Body of pancreas (tissue), 4 donors: ENCODE results near the gene TDRD9. TPM values are rescaled to one million over a fixed set of nuclear protein-coding genes. Genes with fewer than 3 reads are reported as not detected.

Source experiments
- ATAC-seq: fragments of 150-250 bp; one replicate; pipeline ENCODE4 v1.9.1; 2016
- DNase-seq, 4 donors: peaks; one replicate each; pipeline ENCODE4 v3.0.0-alpha.2; 2019
- H3K27ac ChIP-seq, 4 donors: fragments of 200-600 bp; sonication (generic); 1 replicate in 3 of 4; 2 replicates in 1 of 4; pipeline versions ENCODE4 v1.5.1 to v1.6.1; 2016 to 2019; ENCODE audit warnings: mild to moderate bottlenecking in 1 of 4, mixed read lengths in 1 of 4, moderate library complexity in 1 of 4
- H3K27me3 ChIP-seq, 2 donors: fragments of 200-600 bp; sonication (generic); one replicate each; pipeline ENCODE4 v1.6.0; 2016; ENCODE audit warnings: mild to moderate bottlenecking in 1 of 2
- H3K36me3 ChIP-seq, 2 donors: fragments of 200-600 bp; sonication (generic); replicated peaks in 1 of 2; 2 replicates each; pipeline ENCODE4 v1.5.1; 2016; ENCODE audit warnings: low read depth in 2 of 2; ENCODE audit not compliant: insufficient read depth in 1 of 2
- H3K4me1 ChIP-seq: fragments of 200-600 bp; sonication (generic); one replicate; pipeline ENCODE4 v1.6.0; 2016
- H3K4me3 ChIP-seq, 2 donors: fragments of 200-600 bp; sonication (generic); 1 replicate in 1 of 2; 2 replicates in 1 of 2; pipeline ENCODE4 v1.5.1; 2016 to 2019
- H3K9me3 ChIP-seq, 3 donors: fragments of 200-600 bp; sonication (generic); 1 replicate in 2 of 3; 2 replicates in 1 of 3; pipeline ENCODE4 v1.5.1; 2016
- POLR2A ChIP-seq, 3 donors: fragments of 450-650 bp; IDR thresholded peaks; one replicate each; pipeline ENCODE4 v1.6.1; 2016; ENCODE audit warnings: antibody characterized with exemption in 3 of 3, mild to moderate bottlenecking in 2 of 3
- WGBS, 2 donors: methylation state at CpG; one replicate each; pipeline ENCODE4 v1.1.5; 2017; 5-methylcytosine and 5-hydroxymethylcytosine counted together
- intact Hi-C: fragments of 100-400 bp; cut with DNase I; formaldehyde crosslinking; loops from one replicate; pipeline ENCODE4 v1.15.1; 2023
- total RNA-seq, 2 donors: library from RNA; depleted of rRNA; stranded (reverse); fragments of >200 nt; gene quantifications; one replicate each; pipeline ENCODE4 v1.1.0, GENCODE V29; 2016
- TF ChIP-seq, protein P1 (sequence below), 7 experiments: fragments of 450-650 bp in 4 of 7; fragments of 200-600 bp in 3 of 7; sonication (generic) in 3 of 7; IDR thresholded peaks; one replicate each; pipeline ENCODE4 v1.5.1; 2016 to 2019; ENCODE audit warnings: antibody characterized with exemption in 7 of 7

Gene TDRD9
- total RNA-seq, 2 donors from 2014 or later = 2.0 to 4.7 TPM

DNA sequence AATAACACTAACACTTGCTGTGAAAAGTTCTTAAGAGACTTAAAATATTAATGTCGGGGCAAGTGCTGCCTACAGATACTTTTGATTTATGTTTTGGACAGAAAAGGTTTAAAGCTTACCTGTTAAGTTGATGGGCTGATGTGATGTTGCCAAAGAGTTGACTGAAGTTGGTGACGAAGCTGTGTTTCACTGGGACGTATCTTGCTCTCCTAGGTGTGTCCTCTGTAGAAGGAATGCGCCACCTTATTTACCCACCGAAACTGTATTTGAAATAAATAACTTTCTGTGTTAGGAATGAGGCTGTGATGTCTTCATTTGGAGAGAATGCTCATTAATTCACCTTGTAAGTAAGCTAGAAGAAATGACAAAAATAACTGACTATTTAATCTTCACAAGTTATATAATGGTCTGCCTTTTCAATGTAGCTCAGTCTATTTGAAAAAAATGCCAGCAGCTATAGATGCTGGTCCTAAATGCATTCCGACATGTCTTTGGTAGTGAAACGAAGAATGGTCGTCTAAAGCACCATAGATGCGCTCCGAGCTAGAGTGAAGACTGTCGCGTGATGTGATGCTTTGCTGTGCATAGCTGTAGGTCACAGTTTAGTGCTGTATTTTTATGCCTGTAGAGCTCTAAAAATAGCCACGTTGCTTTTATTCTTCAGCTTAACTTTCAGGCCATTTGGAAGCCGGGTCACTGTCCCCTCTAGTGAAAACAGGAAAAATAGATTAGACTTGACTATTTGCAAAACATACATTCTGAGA, 13.9 kb downstream of the TDRD9 start, which contains the start of gene RD3L:
Gene RD3L (minus strand): TSS at position 557 of the 764 bp plus-strand sequence. CDS start 834 bp downstream, outside the sequence.
- H3K36me3 ChIP-seq = no peaks in the 10 kb centered on the region
- no peaks in the 10 kb centered on the region for H3K9me3 ChIP-seq
- no peaks in the 10 kb centered on the region for H3K27me3 ChIP-seq
- no peak within 1 kb of the TSS for H3K4me3 ChIP-seq
- no peak for TF ChIP-seq POLR2A (IDR thresholded peaks at IDR 0.05)
- TF ChIP-seq, protein P1, sequence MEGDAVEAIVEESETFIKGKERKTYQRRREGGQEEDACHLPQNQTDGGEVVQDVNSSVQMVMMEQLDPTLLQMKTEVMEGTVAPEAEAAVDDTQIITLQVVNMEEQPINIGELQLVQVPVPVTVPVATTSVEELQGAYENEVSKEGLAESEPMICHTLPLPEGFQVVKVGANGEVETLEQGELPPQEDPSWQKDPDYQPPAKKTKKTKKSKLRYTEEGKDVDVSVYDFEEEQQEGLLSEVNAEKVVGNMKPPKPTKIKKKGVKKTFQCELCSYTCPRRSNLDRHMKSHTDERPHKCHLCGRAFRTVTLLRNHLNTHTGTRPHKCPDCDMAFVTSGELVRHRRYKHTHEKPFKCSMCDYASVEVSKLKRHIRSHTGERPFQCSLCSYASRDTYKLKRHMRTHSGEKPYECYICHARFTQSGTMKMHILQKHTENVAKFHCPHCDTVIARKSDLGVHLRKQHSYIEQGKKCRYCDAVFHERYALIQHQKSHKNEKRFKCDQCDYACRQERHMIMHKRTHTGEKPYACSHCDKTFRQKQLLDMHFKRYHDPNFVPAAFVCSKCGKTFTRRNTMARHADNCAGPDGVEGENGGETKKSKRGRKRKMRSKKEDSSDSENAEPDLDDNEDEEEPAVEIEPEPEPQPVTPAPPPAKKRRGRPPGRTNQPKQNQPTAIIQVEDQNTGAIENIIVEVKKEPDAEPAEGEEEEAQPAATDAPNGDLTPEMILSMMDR (IDR thresholded peaks at IDR 0.05) = no peak
- H3K27ac ChIP-seq = no peak within 1 kb of the TSS
- no peaks in the 10 kb centered on the region for H3K4me1 ChIP-seq
- WGBS, 2 donors = 73% methylated on average over 14 of the region's 14 CpGs
- ATAC-seq (no peak), DNase-seq (no peak)
- intact Hi-C loops = no loop called here

DNA sequence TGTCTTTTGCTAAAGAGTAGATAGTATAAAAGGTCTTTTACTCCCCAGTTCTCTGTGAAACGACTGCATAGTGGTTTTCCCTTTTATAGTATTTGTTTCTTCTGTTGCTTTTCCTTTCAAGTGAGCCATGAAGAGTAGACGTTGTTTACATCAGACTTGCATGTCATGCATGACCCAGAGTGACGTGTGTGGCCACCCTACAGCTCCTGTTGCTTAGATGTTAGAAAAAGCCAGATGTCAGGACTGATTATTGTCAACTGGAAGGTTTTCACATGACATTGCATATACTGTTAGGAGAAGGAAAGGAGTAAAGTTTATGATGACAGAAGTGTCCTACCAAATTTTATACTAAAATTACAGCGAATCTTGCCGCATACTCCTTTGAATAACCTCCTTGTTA, 15.4 kb downstream of the TDRD9 start:
- Histone ChIP-seq H3K4me3 (no peak overlapping the region), H3K36me3 (no peaks in the 10 kb centered on the region), H3K27ac (no peak overlapping the region), H3K9me3 (no peaks in the 10 kb centered on the region), H3K4me1 (no peaks in the 10 kb centered on the region), H3K27me3 (no peaks in the 10 kb centered on the region)
- ATAC-seq = no peak
- intact Hi-C loops = no loop called here
- no peak for DNase-seq
- WGBS, 2 donors = 64 to 68% methylated on average over 5 of the region's 5 CpGs
- TF ChIP-seq, protein P1 (IDR thresholded peaks at IDR 0.05) = no peak

DNA sequence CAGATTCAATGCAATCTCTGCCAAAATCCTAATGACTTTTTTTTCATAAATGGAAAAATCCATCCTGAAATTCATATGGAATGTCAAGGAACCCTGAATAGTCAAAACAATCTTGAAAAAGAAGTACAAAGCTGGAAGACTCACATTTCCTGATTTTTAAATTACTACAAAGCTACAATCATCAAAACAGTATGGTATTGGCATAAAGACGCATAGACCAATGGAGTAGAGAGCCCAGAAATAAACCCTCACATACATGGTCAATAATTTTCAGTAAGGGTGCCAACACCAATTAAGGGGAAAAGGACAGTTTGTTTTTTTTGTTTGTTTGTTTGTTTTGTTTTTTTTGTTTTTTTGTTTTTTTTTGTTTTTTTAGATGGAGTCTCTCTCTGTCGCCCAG, 18.7 kb downstream of the TDRD9 start:
- WGBS, 2 donors = 76 to 88% methylated on average over 2 of the region's 2 CpGs
- no peak for TF ChIP-seq POLR2A (IDR thresholded peaks at IDR 0.05)
- TF ChIP-seq, protein P1 (IDR thresholded peaks at IDR 0.05) = no peak
- H3K4me1 ChIP-seq = no peaks in the 10 kb centered on the region
- H3K9me3 ChIP-seq = no peaks in the 10 kb centered on the region
- H3K27ac ChIP-seq = no peak overlapping the region
- DNase-seq = no peak
- no peaks in the 10 kb centered on the region for H3K36me3 ChIP-seq
- no peak for ATAC-seq
- H3K27me3 ChIP-seq = no peaks in the 10 kb centered on the region
- H3K4me3 ChIP-seq = no peak overlapping the region
- intact Hi-C loops = no loop called here

DNA sequence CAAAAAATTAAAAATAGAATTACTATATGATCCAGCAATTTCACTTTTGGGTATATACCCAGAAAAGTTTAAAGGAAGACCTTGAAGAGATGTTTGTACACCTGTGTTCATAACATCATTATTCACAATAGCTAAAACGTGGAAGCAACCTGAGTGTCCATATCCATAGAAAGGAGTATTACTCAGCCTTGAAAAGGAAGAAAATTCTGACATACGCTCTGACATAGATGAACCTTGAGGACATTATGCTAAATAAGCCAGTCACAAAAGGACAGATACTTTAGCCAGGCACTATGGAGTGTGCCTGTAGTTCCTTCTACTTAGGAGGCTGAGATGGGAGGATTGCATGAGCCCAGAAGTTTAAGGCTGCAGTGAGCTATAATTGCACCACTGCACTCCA, 20.2 kb downstream of the TDRD9 start:
- Histone ChIP-seq H3K36me3 (no peaks in the 10 kb centered on the region), H3K27ac (no peak overlapping the region), H3K4me3 (no peak overlapping the region), H3K27me3 (no peaks in the 10 kb centered on the region), H3K9me3 (no peaks in the 10 kb centered on the region), H3K4me1 (no peaks in the 10 kb centered on the region)
- no peak for ATAC-seq
- 54 to 56% methylated on average over 2 of the region's 2 CpGs for WGBS, 2 donors
- intact Hi-C loops = no loop called here
- TF ChIP-seq, protein P1 (IDR thresholded peaks at IDR 0.05) = no peak
- no peak for TF ChIP-seq POLR2A (IDR thresholded peaks at IDR 0.05)
- no peak for DNase-seq
